Glomerular visceral epithelial cell (primary cell): ENCODE data around the gene MGAT4D.
"Not testable (repeated sequence)": the region's sequence is repeated elsewhere in the genome, so short reads cannot be mapped to it uniquely, and the experiment has no call there.

Source experiments
- DNase-seq: peaks from one replicate; pipeline ENCODE4 v3.0.0-alpha.2; 2016; ENCODE audit errors: extremely low spot score

MGAT4D gene

GRCh38 chr4:140497747-140498636, at the start of gene MGAT4D:
MGAT4D (minus strand) TSS chr4:140498293; CDS start chr4:140498222, 71 bp downstream.
- no peak for DNase-seq

- no peak for DNase-seq
These were observed 35.9 kb upstream of the MGAT4D start for GRCh38 chr4:140533951-140534480.

- no peak for DNase-seq
These were observed 31.3 kb upstream of the MGAT4D start for GRCh38 chr4:140529434-140529833.

- peak; percentile 98 for DNase-seq
These were observed 26.0 kb upstream of the MGAT4D start, which contains the start of gene ELMOD2 for GRCh38 chr4:140523857-140524742. ELMOD2 (plus strand) TSS chr4:140524168; CDS start chr4:140525429, 1,261 bp downstream.

GRCh38 chr4:140523370-140523856, 25.3 kb upstream of the MGAT4D start:
- no peak for DNase-seq

- no peak for DNase-seq
These were observed 17.3 kb upstream of the MGAT4D start for GRCh38 chr4:140515423-140515822.

GRCh38 chr4:140513765-140514164, 15.7 kb upstream of the MGAT4D start:
- DNase-seq: not testable (repeated sequence)

GRCh38 chr4:140504261-140504660, 6.2 kb upstream of the MGAT4D start:
- no peak for DNase-seq

- DNase-seq: no peak
These were observed 1.3 kb upstream of the MGAT4D start for GRCh38 chr4:140499391-140499790.

GRCh38 chr4:140497405-140497746, 717 bp downstream of the MGAT4D start:
- no peak for DNase-seq

GRCh38 chr4:140485939-140486338, 12.2 kb downstream of the MGAT4D start:
- DNase-seq: no peak

- no peak for DNase-seq
These were observed 14.6 kb downstream of the MGAT4D start for GRCh38 chr4:140483445-140483844.

GRCh38 chr4:140472156-140472555, 25.9 kb downstream of the MGAT4D start:
- DNase-seq: no peak

GRCh38 chr4:140469791-140470733, 28.0 kb downstream of the MGAT4D start:
- no peak for DNase-seq

- no peak for DNase-seq
These were observed 31.9 kb downstream of the MGAT4D start for GRCh38 chr4:140466146-140466545.

GRCh38 chr4:140463614-140464013, 34.5 kb downstream of the MGAT4D start:
- DNase-seq: no peak

GRCh38 chr4:140463182-140463581, 34.9 kb downstream of the MGAT4D start:
- DNase-seq: no peak

- DNase-seq: no peak
These were observed 47.7 kb downstream of the MGAT4D start for GRCh38 chr4:140450352-140450751.

GRCh38 chr4:140448830-140449229, 49.3 kb downstream of the MGAT4D start:
- no peak for DNase-seq

GRCh38 chr4:140448162-140448561, 49.9 kb downstream of the MGAT4D start:
- DNase-seq: no peak

- not testable (repeated sequence) for DNase-seq
These were observed 53.7 kb downstream of the MGAT4D start for GRCh38 chr4:140444347-140444746.
